Glutamatergic neuron (in vitro differentiated cells): Measurements from ENCODE around the gene ZNF483. TPM values are rescaled to one million over a fixed set of nuclear protein-coding genes. Genes with fewer than 3 reads are reported as not detected.

Source experiments
- DNase-seq: peaks from one replicate; pipeline ENCODE4 v3.0.0; 2022
- H3K27ac Mint-ChIP-seq: one replicate; pipeline ENCODE4 v1.8.0; 2020; ENCODE audit warnings: mild to moderate bottlenecking, mixed read lengths, inconsistent platforms; ENCODE audit not compliant: unreplicated experiment
- H3K27me3 Mint-ChIP-seq: one replicate; pipeline ENCODE4 v1.8.0; 2020; ENCODE audit warnings: mild to moderate bottlenecking, moderate library complexity, mixed read lengths, inconsistent platforms; ENCODE audit not compliant: unreplicated experiment
- H3K36me3 Mint-ChIP-seq: one replicate; pipeline ENCODE4 v1.8.0; 2020; ENCODE audit warnings: mild to moderate bottlenecking, mixed read lengths, inconsistent platforms; ENCODE audit not compliant: unreplicated experiment
- H3K4me1 Mint-ChIP-seq: one replicate; pipeline ENCODE4 v1.8.0; 2020; ENCODE audit warnings: mild to moderate bottlenecking, low read depth, mixed read lengths, inconsistent platforms; ENCODE audit not compliant: unreplicated experiment
- H3K4me3 Mint-ChIP-seq: one replicate; pipeline ENCODE4 v1.8.0; 2020; ENCODE audit warnings: mild to moderate bottlenecking, mixed read lengths, inconsistent platforms; ENCODE audit not compliant: unreplicated experiment
- H3K9me3 Mint-ChIP-seq: one replicate; pipeline ENCODE4 v1.8.0; 2020; ENCODE audit warnings: mild to moderate bottlenecking, moderate library complexity, mixed read lengths, inconsistent platforms; ENCODE audit not compliant: unreplicated experiment
- CTCF ChIP-seq: fragments of 200-600 bp; sonication (generic); IDR thresholded peaks from one replicate; pipeline ENCODE4 v1.5.0; 2021; ENCODE audit not compliant: partially characterized antibody, unreplicated experiment
- total RNA-seq: library from RNA; stranded (reverse); fragmentation: NEBNext Ultra II Directional; extraction: Animal tissue kit (Norgen Biotek cat#: 25700); gene quantifications from one replicate; pipeline ENCODE4 v1.2.1, GENCODE V29; 2021; ENCODE audit not compliant: unreplicated experiment

The ZNF483 gene
- total RNA-seq, 1 donor from 2014 or later = 6.5 TPM

DNA sequence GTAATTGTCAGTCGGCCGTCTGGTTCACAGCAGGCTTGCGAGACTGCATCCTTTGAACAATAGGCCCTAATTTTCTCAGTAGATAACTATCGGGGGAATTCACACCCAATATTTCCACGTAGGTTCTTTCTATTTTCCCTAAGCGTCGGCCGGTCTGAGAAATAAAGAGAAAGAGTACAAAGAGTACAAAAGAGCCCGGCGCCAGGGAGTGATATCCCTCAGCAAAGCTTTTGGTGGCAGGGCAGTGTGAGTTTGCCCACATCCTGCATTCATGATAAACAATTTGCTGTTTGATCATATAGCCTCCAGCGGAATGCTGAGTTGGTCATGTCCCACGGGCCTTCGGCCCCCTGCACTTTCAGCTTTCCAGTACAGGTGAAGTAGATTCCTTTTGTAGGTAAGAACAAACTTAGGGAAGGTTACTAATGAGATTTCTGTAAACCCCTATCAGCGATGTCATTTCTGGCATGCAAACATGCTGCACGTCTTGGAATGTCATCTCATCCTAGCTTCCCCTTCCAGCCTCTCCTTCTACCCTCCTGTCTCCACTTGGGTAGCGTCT is 79.2 kb downstream of the ZNF483 start:
- H3K4me1 Mint-ChIP-seq = peaks cover 2% of the 10 kb centered on the region
- H3K9me3 Mint-ChIP-seq = peaks cover 4% of the 10 kb centered on the region
- H3K27me3 Mint-ChIP-seq = peaks cover 2% of the 10 kb centered on the region
- no peak overlapping the region for H3K27ac Mint-ChIP-seq
- no peak for TF ChIP-seq CTCF
- no peaks in the 10 kb centered on the region for H3K36me3 Mint-ChIP-seq
- no peak overlapping the region for H3K4me3 Mint-ChIP-seq
- DNase-seq = no peak

DNA sequence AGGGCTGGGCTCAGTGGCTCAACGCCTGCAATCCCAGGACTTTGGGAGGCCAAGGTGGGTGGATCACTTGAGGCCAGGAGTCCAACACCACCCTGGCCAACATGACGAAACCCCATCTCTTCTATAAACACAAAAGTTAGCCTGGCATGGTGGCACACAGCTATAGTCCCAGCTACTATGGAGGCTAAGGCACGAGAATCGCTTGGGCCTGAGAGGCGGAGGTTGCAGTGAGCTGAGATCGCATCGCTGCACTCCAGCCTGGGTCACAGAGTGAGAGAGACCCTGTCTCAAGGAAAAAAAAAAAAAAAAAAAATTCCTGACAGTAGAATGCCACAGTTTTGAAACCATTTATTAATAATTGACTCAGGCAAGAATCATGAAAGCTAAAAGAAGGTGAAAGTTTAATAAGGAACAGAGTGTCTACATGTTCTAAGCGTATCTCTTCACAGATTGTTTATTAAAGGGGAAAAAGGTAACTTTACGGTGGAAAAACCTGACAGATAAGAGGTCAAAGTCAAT is 80.1 kb downstream of the ZNF483 start:
- Mint-ChIP-seq H3K4me1 (peaks cover 2% of the 10 kb centered on the region), H3K27me3 (peaks cover 2% of the 10 kb centered on the region), H3K27ac (no peak overlapping the region), H3K4me3 (no peak overlapping the region), H3K9me3 (peaks cover under 1% of the 10 kb centered on the region), H3K36me3 (no peaks in the 10 kb centered on the region)
- DNase-seq = no peak
- TF ChIP-seq CTCF = no peak

DNA sequence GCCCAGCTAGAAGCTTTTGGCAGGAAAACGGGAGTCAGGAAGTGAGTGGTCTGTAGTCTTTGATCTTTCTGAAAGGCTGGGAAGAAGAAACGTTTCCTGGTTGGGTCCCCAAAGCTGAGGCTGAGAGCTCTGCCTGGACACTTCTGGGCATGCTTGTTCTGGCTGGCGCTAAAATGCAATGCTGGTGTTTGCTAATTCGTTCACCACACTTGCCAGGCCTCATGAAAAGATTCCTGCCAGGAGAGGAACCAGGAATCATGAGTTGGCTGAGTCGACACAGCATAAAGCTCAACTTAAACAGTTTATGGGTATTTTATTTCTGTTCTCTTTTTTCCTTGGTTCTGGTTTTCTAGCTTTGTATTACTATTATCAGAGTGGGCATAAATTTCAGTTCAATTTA is 85.2 kb downstream of the ZNF483 start:
- H3K36me3 Mint-ChIP-seq = no peaks in the 10 kb centered on the region
- peaks cover 4% of the 10 kb centered on the region for H3K27me3 Mint-ChIP-seq
- DNase-seq = no peak
- no peak overlapping the region for H3K27ac Mint-ChIP-seq
- H3K4me3 Mint-ChIP-seq = no peak overlapping the region
- H3K9me3 Mint-ChIP-seq = peaks cover 2% of the 10 kb centered on the region
- no peak for TF ChIP-seq CTCF
- no peaks in the 10 kb centered on the region for H3K4me1 Mint-ChIP-seq

- no peak for TF ChIP-seq CTCF
- H3K27me3 Mint-ChIP-seq = peaks cover 4% of the 10 kb centered on the region
- H3K4me1 Mint-ChIP-seq = no peaks in the 10 kb centered on the region
- H3K9me3 Mint-ChIP-seq = peaks cover 2% of the 10 kb centered on the region
- DNase-seq = no peak
- no peak overlapping the region for H3K4me3 Mint-ChIP-seq
- no peaks in the 10 kb centered on the region for H3K36me3 Mint-ChIP-seq
- no peak overlapping the region for H3K27ac Mint-ChIP-seq
Observed at GRCh38 chr9:111610845-111611244, 85.9 kb downstream of the ZNF483 start.

GRCh38 chr9:111613436-111614040 is 88.6 kb downstream of the ZNF483 start:
- Mint-ChIP-seq H3K4me3 (no peak overlapping the region), H3K9me3 (peaks cover 2% of the 10 kb centered on the region), H3K27me3 (peaks cover 4% of the 10 kb centered on the region), H3K4me1 (no peaks in the 10 kb centered on the region), H3K36me3 (no peaks in the 10 kb centered on the region), H3K27ac (no peak overlapping the region)
- no peak for DNase-seq
- no peak for TF ChIP-seq CTCF
